Measurements from ENCODE around the gene FBXO5.
"Not testable (repeated sequence)": the region's sequence is repeated elsewhere in the genome, so short reads cannot be mapped to it uniquely, and the experiment has no call there.

FBXO5 gene

DNA sequence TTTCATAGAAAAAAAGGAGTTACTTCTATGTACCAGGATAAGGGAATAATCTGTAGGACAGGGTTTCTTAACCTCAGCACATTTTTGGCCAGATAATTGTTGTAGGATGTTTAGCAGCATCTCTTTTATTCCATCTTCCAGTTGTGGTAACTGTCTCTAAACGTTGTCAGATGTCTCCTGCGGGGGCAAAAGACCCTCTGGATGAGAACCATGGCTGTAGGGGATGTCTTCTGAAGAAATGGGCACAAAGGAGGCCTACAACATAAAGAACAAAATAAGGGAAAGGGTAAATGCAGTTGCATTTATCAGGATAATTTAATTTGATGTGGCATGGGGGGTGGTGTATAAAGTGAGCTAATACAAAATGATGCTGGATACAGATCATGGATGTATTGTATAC lies 4.1 kb upstream of the FBXO5 start:
- DNase-seq (ENCODE audit: low spot score): no peak

DNA sequence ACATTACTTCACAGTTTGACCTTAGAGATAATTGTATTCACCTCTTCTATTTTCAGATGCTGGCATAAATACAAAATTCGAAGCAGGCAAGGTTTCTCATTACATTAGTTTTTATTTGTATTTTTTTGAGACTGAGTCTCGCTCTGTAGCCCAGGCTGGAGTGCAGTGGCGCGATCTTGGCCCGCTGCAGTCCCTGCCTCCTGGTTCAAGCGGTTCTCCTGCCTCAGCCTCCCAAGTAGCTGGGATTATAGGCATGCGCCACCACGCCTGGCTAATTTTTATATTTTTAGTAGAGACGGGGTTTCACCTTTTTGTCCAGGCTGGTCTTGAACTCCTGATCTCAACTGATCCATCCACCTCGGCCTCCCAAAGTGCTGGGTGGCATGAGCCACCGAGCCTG lies 2.5 kb upstream of the FBXO5 start:
- not testable (repeated sequence) for DNase-seq (ENCODE audit: low spot score)

DNA sequence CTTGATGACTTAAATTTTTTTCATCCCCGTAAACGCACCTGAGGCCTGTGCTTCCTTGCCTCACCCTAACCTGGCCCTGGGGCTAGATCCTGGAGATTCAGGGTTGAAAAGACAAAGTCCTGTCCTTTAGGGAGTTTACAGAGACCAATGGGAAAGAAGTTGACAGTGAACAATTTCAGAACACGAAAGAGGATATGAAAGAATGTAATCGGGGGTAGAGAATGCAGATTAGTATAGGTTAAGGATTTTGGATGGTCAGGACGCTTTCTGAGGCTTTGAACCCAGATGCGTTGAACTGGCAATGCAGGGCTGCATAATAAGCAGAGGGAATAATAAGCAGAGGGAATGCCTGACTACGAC lies 1.7 kb upstream of the FBXO5 start:
- peak; percentile 56 for DNase-seq (ENCODE audit: low spot score)

DNA sequence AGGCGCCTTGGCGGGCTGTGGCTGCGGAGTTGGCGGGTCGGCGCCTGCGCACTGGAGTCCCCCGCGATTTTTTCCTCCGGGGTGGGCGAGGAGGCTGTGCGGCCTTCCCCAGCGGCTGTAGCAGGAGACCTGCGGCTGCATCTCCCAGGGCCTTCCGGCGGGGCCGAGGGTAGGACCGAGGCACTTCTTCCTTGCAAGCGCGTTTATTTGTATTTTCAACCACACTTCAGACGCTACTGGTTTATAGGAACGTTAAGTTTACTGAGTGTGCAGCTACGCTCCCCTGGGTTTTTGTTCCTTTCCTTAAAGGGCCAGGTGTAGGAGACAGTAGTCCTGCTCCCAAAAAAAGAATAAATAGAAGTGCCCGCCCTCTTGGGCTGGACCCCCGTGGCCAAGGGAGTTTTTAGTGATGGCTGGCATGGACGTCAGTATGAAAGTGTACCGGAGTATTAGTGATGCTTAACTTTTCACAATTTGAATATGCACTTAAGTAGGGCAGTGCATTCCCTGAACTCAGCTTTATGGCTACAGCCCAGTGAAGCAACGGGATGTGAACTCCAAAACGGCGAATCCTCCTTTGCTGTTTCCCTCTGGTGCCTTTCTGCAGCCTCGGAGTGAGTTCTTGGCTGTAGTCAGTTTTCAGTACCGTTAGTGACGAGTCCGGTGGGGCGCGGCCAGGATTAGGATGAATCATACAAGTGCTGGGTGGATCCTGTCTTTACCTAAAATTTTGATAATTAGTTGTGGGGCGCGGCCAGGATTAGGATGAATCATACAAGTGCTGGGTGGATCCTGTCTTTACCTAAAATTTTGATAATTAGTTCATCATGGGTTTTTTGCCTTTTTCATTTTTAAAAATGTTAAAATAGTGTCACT lies 1.0 kb upstream of the FBXO5 start:
- peak; percentile 67 for DNase-seq (ENCODE audit: low spot score)

DNA sequence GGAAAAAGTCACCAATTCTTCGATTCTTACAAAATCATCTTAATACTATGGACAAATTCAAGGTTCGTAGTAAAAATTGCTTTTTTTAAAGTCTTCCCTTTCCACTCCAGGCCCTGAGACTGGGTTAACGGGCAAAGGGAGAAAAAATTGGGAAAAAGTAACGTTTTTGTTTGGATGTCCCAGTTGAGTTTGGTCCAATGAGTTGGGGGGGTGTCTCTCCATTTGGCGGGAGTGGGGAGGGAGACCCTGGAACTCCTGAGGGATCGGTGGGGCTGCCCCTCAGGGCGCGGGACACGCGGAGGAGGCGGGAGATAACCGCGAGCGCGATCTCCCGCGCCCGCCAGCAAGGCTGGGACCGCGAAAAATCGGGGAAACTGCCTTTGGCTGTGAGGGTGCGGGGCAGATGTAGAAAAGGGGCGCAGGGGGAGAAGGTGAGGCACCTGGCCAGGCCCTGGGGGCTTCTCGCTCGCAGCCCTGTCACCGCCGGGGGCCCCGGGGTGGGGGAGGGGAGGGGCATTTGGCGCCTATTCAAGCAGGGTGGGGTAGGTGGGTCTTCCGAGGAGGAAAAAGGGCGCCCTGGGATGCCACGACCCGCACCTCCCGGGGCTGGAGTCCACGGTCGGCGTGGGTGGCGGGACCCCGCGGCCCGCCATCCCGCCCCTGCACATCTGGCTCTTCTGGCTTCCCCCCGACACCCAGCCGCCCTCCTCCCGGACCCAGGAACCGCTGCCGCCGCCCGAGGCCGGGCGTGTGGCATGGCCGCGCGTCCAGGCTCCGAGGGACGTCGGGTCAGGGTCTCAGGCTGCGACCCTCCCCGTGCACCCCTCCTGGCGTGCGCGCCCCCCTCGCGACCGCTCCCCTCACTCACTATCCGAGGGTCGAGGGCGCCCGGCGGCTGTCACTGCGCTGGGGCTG lies 595 bp downstream of the FBXO5 start:
- DNase-seq (ENCODE audit: low spot score): no peak

DNA sequence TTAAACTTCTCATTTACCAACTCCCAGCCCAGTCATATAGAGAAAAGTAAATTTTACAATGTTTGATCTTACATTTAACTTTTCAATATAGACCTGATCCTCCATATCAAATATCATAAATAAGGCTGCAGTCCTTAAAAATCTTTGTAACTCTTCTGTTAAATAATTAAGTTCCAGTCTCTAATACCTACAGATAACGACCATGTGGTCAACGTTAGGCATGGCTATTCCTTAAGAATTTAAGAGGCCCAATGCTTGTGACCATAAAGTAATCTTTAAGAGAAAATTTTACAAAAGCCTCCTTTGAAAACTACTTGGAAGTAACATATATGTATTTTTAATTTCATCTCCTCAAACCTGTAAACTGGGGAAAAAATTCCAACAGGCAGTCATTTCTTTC lies 1.6 kb downstream of the FBXO5 start:
- no peak for DNase-seq (ENCODE audit: low spot score)

DNA sequence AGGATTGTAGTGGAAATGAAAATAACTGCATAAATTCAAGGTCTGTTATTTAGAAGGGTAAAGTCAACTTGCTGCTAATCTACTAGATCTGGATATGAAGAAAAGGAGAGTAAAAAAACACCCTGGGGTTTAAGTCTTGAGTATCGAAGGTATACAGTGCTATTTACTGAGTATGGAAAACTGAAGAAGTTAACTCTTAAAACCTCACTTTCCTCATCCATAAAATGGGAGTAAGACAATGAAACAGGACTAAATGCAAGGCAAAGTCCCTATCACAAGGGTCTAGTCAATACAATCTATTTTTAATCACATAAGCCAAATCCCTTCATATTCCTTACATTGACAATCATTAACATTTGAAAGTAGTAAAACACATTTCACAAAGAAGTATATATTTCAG lies 2.2 kb downstream of the FBXO5 start:
- no peak for DNase-seq (ENCODE audit: low spot score)

DNA sequence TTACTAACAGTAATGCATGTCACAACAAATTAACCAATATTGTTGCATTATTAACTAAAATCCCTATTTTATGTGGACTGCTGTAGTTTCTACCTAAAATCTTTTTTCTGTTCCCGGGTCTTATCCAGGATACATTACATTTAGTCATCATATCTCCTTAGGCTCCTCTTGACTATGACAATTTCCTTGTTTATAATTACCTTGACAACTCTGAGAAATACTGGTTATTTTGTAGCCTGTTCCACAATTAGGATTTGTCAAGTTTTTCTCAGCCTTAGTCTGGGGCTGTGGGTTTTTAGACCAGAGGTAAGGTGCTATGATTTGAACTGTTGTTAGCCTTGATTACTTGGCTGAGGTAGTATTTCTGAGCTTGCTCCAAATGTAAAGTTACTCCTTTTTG lies 3.7 kb downstream of the FBXO5 start:
- DNase-seq (ENCODE audit: low spot score): no peak

DNA sequence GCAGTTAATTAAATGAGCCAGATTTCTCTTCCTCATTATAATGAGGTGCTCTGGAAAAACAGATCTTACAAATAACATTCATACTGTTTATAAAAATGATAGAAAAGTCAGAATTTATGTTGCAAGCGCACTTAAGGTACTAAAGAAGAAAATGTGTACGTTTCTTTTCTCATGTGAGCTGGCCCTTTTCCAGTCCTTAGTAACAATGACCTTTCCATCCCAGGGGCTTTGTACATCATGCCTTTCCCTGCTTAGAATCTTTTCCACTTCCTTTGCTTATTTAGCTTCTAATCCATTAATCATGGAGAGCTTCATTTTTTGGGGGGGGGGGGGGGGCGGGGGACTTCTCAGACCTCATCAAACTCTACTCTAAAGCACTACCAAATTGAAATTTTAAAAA lies 4.8 kb downstream of the FBXO5 start:
- no peak for DNase-seq (ENCODE audit: low spot score)

DNA sequence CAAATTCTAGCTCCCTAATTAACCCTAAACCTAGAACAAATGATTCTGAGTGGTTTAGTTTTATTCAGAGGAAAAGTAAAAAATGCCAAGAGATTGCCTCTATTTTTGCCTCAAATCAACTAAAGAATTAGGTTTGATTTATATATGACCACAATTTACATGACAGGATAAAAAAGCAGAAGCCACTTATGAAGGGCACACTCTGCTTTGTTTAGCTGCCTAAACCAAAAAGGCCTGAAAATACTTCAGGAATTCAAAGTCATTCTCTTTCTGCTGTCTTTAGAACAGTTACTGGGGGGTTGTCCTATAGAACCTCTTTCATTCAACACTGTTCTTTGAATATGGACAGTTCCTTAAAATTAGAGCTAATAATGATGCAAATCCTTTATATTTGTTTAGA lies 5.3 kb downstream of the FBXO5 start:
- no peak for DNase-seq (ENCODE audit: low spot score)

DNA sequence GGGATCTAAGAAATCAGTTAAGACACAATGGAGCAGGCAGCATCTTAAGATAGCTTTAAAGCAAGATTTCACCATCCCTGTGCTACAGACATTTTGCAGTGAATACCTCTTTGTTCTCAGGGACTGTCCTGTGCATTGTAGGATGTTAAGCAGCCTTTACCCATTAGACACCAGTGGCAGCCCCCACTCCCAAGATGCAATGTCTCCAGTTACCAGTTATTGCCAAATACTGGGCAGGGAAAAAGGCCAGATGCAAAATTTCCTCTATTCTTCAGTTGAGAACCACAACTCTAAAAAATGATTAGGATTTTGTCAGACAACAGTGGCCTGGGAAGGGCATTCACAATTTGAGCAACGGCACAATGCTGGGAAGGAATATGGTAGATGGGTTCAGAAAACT lies 6.1 kb downstream of the FBXO5 start:
- DNase-seq (ENCODE audit: low spot score): no peak

DNA sequence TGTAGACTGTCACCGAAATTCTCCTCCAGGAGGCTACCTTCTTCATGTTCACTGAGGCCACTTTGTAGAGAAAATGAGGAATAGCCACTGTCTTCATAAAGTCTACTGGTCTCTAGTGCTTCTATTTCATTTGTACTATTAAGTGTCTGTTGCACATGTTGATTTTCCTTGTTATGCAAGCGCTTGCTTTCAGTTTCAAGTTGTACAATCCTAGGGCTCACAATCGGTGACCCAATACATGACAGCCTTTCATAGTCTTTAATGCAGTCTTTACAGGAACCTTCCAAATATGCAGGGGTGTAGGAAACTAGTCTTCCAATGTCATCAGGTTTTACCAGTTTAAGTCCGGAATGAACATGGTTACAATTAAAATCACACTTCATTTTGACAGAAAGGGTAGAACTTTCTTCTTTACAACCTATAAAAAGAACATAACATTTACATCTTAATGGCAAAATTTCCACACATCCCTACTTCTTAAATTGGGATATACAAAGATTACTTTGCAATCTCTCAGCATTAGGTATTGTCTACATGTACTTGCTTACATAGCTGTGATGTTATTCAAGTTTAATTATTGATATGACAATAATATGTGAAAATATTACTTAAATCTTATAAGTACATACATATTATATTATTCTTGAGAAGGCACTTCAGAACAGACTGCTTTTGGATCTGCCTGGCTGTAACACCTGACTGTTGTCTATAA lies 7.5 kb downstream of the FBXO5 start:
- peak; percentile 22 for DNase-seq (ENCODE audit: low spot score)

DNA sequence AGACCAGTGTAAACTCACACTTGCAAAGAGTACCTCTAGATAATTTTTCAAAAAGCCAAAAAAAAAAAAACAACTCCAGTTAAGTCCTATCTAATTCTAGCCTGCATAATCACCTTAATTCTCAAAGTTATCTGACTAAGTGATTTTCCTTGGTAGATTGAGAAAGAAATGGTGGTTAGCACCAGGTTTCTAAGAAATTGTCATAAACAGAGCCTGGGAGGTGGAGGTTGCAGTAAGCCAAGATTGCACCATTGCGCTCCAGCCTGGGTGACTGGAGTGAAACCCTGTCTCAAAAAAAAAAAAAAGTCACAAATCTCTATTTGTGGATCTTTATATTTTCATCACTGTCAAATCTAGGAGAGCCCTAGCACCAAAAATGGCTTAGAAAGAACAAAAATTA lies 8.9 kb downstream of the FBXO5 start:
- no peak for DNase-seq (ENCODE audit: low spot score)

DNA sequence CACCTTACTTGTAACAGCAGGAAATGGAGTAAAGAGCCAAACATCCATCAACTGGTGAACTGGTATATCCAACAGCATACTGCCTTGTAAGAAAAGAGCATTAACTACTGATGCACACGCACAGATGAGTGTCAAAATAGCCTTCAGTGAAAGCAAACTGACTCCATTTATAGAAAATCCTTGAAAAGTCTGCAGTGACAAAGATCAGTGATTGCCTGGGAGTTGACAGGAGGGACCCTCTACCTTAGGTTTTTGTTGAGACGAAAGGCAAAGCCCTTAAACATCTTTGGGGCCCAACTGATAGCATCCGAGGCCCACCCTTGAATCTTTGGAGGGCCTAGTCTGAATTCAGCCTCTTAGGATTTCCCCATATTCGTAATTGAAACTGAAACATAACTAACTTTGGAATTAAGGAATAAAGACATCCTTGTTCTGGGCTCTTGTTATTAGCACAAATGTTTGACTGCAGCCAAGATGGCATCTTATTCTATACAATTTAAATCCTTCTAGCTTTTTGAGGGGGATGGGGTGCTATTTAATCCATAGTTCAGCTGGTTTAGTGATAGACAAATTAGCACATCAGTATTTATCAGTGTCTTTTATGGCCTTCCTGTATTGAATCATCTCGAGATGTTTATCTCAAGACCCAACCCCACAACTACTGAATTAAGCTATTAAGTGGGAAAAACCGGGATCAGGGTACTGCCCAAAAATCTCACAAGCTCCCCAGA lies 13.0 kb downstream of the FBXO5 start:
- no peak for DNase-seq (ENCODE audit: low spot score)

DNA sequence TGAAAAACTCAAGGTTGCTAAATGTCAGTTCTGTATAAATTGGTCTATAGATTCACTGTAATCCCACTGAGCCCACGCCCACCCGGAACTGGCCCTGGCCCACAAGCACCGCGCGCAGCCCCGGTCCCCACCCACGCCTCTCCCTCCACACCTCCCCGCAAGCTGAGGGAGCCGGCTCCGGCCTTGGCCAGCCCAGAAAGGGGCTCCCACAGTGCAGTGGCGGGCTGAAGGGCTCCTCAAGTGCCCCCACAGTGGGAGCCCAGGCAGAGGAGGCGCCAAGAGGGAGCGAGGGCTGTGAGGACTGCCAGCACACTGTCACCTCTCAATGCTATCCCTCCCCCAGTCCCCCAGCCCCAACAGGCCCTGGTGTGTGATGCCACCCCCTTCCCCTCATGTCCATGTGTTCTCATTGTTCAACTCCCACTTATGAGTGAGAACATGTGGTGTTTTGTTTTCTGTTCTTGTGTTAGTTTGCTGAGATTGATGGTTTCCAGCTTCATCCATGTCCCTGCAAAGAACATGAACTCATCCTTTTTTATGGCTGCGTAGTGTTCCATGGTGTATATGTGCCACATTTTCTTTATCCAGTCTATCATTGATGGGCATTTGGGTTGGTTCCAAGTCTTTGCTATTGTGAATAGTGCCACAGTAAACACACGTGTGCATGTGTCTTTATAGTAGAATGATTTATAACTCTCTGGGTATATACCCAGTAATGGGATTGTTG lies 16.5 kb downstream of the FBXO5 start:
- DNase-seq (ENCODE audit: low spot score): not testable (repeated sequence)

DNA sequence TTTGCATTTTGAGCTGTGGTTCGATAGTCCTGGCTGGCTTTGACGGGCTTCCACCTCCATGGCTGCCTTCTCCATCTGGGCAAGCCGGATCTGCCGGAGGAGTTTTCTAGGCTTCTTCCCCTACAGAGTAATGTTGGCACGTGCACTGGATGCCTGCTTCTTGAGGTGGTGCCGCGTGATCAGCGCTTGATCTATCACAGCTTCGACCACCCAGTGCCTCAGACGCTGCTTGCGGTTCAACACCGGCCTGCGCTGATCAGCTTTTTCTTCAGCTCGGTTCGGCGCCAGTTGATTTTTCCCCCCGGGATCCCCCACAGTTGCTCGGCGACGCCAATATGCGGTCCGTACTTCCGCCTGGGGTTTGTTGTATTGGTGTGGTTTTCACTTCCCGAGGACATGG lies 23.5 kb downstream of the FBXO5 start:
- DNase-seq (ENCODE audit: low spot score): no peak

DNA sequence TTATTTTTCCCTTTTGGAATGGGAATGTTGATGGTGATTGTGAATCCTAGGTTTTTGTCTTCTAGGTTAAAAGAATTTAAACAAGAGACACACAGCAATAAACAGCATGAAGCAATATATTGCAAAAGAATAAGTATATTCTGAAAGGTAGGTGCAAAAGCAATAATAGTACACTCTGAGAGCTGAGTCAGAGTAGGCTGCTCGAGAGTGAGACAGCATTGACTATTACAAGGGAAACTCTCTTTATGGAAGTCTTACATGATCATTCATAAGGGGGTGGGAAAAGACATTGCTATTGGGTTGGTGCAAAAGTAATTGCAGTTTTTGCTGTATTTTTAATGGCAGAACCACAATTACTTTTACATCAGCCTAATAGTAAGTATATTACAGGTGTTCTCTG lies 25.0 kb downstream of the FBXO5 start:
- DNase-seq (ENCODE audit: low spot score): no peak

DNA sequence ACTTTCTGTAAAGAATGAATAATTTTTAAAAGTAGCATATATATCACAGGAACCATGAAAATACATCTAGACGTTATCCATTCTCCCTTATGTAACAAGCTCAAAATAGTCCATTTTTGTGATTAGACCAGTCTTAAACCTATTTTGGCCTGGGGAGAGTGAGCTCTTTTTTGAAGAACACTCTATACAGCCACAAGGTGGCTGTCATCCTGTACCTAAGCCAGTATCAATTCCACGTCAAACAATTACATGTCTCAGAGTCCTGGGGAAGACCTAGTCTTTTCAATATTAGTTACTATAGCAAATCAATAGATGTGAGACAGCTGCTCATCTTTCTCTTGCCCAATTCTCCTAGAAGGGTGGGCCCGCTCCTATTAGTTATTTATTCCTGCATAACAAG lies 28.4 kb downstream of the FBXO5 start:
- no peak for DNase-seq (ENCODE audit: low spot score)

DNA sequence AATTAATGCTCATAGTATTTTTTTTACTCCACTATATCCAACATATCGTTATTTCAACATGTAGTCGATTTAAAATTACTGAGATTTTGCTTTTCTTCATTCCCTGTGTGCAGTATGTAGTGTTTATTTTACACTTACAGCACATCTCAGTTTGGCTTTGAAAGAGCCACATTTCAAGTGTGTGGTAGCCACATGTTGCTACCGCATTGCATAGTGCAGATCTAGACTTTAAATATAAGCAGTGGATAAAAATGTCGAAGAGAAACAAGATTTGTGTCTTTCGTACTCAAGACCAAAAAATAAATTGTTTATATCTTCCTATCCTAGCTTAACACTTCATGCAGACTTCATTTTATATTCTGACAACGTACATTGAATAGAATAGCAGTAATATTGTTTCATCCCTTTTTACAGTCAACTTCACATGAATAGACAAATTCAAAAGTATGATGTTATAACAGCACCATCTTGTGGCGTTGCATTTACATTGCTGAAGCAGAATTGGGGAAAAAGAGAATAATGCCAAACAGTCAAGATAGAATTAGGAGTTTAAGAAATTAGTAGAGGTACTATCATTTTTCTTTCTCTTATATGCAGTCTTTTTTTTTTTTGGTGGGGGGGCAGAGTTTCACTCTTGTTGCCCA lies 29.9 kb downstream of the FBXO5 start:
- peak; percentile 60 for DNase-seq (ENCODE audit: low spot score)

DNA sequence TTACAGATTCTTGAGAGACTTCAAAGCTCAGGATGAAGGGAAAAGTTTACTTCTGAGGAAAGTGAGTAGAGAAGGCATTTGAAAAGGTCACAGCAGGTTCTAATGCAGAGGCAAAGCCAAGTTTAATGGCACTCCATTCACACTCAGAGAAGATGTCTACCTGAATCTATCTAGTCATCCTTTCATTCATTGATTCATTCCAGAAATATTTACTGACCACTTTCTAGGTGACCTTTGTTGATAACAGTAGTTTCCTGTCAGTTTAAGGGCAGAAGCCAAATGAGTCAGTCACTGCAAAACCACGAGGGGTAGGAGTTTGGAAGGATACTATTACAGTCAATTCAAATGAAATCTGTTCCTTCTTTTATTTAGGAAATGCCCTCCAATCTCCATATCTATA lies 30.8 kb downstream of the FBXO5 start:
- no peak for DNase-seq (ENCODE audit: low spot score)

DNA sequence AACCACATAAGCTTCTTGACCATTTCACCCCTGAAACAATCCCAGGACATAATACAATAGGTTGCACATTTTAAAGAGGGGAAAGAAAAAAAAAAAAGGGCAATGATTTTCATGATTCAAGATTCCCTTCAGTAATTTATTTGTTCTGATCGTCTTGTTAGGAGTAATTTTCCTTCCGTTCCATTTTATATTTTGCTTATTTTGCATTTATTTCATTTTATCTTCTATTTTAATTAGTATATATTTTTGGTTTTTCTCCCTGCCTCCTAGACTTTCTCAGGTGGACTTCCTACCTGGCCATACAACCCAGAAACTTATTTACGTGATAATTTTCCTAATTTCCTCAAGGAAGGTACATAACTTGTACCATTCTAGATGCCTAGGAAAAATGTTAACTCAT lies 32.6 kb downstream of the FBXO5 start:
- DNase-seq (ENCODE audit: low spot score): no peak
